GM18517 (cell line): ENCODE measurements around the gene FOXN3.

Experiments used
- ATAC-seq: cut with Tn5 transposase; IDR thresholded peaks from one replicate; pipeline ENCODE4 v1.9.1; 2021; ENCODE audit warnings: mild to moderate bottlenecking, moderate library complexity; ENCODE audit not compliant: unreplicated experiment

FOXN3 gene

GRCh38 chr14:89339579-89339978 is 77.5 kb downstream of the FOXN3 start:
- ATAC-seq: no peak

GRCh38 chr14:89339158-89339557 is 77.9 kb downstream of the FOXN3 start:
- ATAC-seq: no peak

- no peak for ATAC-seq
Observed at GRCh38 chr14:89336338-89336737, 80.7 kb downstream of the FOXN3 start.

GRCh38 chr14:89332031-89332430 is 85.0 kb downstream of the FOXN3 start:
- no peak for ATAC-seq

GRCh38 chr14:89331398-89331797 is 85.6 kb downstream of the FOXN3 start:
- ATAC-seq: peak; percentile 87

- ATAC-seq: no peak
Observed at GRCh38 chr14:89330236-89331002, 86.6 kb downstream of the FOXN3 start.

- ATAC-seq: no peak
Observed at GRCh38 chr14:89327771-89328212, 89.2 kb downstream of the FOXN3 start.

- ATAC-seq: no peak
Observed at GRCh38 chr14:89325959-89326358, 91.1 kb downstream of the FOXN3 start.

GRCh38 chr14:89325299-89325883 is 91.6 kb downstream of the FOXN3 start:
- no peak for ATAC-seq

GRCh38 chr14:89324501-89325298 is 92.3 kb downstream of the FOXN3 start:
- peak; percentile 68 for ATAC-seq

GRCh38 chr14:89320381-89321000 is 96.5 kb downstream of the FOXN3 start:
- no peak for ATAC-seq

- ATAC-seq: no peak
Observed at GRCh38 chr14:89319687-89320086, 97.3 kb downstream of the FOXN3 start.

GRCh38 chr14:89317051-89317691 is 99.9 kb downstream of the FOXN3 start:
- peak; percentile 67 for ATAC-seq

GRCh38 chr14:89315493-89316470 is 101.3 kb downstream of the FOXN3 start:
- ATAC-seq: no peak

- no peak for ATAC-seq
Observed at GRCh38 chr14:89314274-89314673, 102.8 kb downstream of the FOXN3 start.

GRCh38 chr14:89312932-89313331 is 104.1 kb downstream of the FOXN3 start:
- ATAC-seq: no peak

- no peak for ATAC-seq
Observed at GRCh38 chr14:89310211-89310610, 106.8 kb downstream of the FOXN3 start.

GRCh38 chr14:89309670-89310177 is 107.3 kb downstream of the FOXN3 start:
- no peak for ATAC-seq

- peak; percentile 29 for ATAC-seq
Observed at GRCh38 chr14:89308232-89308959, 108.6 kb downstream of the FOXN3 start.
